HEK293 (cell line): Measurements from ENCODE around the gene OLA1.

Experiments
- CTCF ChIA-PET: fragments of 350-600 bp; formaldehyde crosslinking; extraction: SDS; loops from one replicate; lab custom pipeline; 2021; ENCODE audit warnings: antibody characterized with exemption; lab: Yijun Ruan, JAX
- POLR2A ChIA-PET: fragments of 300-600 bp; formaldehyde crosslinking; extraction: SDS; loops from one replicate; lab custom pipeline; 2020; ENCODE audit warnings: antibody characterized with exemption, inconsistent platforms; lab: Yijun Ruan, JAX
- H3K27ac ChIP-seq: fragments of 200-500 bp; sonication (Bioruptor generic); 2 replicates; pipeline ENCODE4 v1.5.1; 2014; ENCODE audit warnings: low read depth, low read length, control low read depth, inconsistent platforms; ENCODE audit errors: extremely low read depth
- H3K36me3 ChIP-seq, 2 experiments: fragments of 200-500 bp in 1 of 2; sonication (Bioruptor generic) in 1 of 2; 1 replicate in 1 of 2; 2 replicates in 1 of 2; pipeline ENCODE4 v1.5.1; 2014 to 2017; ENCODE audit warnings: inconsistent platforms in 2 of 2, low read length in 2 of 2; ENCODE audit not compliant: control insufficient read depth in 2 of 2, insufficient read depth in 1 of 2
- H3K4me1 ChIP-seq: fragments of 200-500 bp; sonication (Bioruptor generic); 2 replicates; pipeline ENCODE4 v1.5.1; 2014; ENCODE audit warnings: mild to moderate bottlenecking, low read length, inconsistent platforms; ENCODE audit not compliant: control insufficient read depth, insufficient read depth
- H3K4me3 ChIP-seq: 2 replicates; pipeline ENCODE4 v1.5.1; 2011; ENCODE audit warnings: low read depth, mild to moderate bottlenecking, control low read depth, low read length, moderate library complexity
- H3K9me3 ChIP-seq: fragments of 200-500 bp; sonication (Bioruptor generic); 2 replicates; pipeline ENCODE4 v1.5.1; 2014; ENCODE audit warnings: low read depth, low read length, inconsistent platforms; ENCODE audit not compliant: control insufficient read depth, insufficient read depth
- ATF2 ChIP-seq: fragments of 450-650 bp; formaldehyde crosslinking; IDR thresholded peaks from 2 replicates; pipeline ENCODE4 v1.5.1; 2016; ENCODE audit warnings: missing biosample characterization, missing genetic modification characterization, low read depth
- FEZF1 ChIP-seq: fragments of 450-650 bp; formaldehyde crosslinking; IDR thresholded peaks from 2 replicates; pipeline ENCODE4 v1.5.1; 2016; ENCODE audit warnings: missing biosample characterization, missing genetic modification characterization
- GFI1B ChIP-seq: fragments of 450-650 bp; formaldehyde crosslinking; IDR thresholded peaks from 2 replicates; pipeline ENCODE4 v1.5.1; 2016; ENCODE audit warnings: missing biosample characterization, missing genetic modification characterization
- GLI2 ChIP-seq: fragments of 450-650 bp; formaldehyde crosslinking; IDR thresholded peaks from 2 replicates; pipeline ENCODE4; 2017; ENCODE audit warnings: missing biosample characterization, missing genetic modification characterization, low read depth, borderline replicate concordance
- GLIS1 ChIP-seq: fragments of 450-650 bp; formaldehyde crosslinking; IDR thresholded peaks from 2 replicates; pipeline ENCODE4 v1.5.1; 2016; ENCODE audit warnings: missing biosample characterization, missing genetic modification characterization
- PRDM1 ChIP-seq: fragments of 450-650 bp; formaldehyde crosslinking; IDR thresholded peaks from 2 replicates; pipeline ENCODE4; 2016; ENCODE audit warnings: missing biosample characterization, missing genetic modification characterization
- PRDM10 ChIP-seq: fragments of 450-650 bp; formaldehyde crosslinking; IDR thresholded peaks from 2 replicates; pipeline ENCODE4 v1.5.1; 2016; ENCODE audit warnings: missing biosample characterization, missing genetic modification characterization
- RBAK ChIP-seq: fragments of 450-650 bp; formaldehyde crosslinking; IDR thresholded peaks from 2 replicates; pipeline ENCODE4 v1.5.1; 2016; ENCODE audit warnings: missing biosample characterization, missing genetic modification characterization
- TCF7L2 ChIP-seq: IDR thresholded peaks from 2 replicates; pipeline ENCODE4 v1.6.1; 2011; ENCODE audit warnings: low read depth, mild to moderate bottlenecking, inconsistent platforms, low read length, moderate library complexity, borderline replicate concordance
- TRIM28 ChIP-seq: IDR thresholded peaks from 2 replicates; pipeline ENCODE4 v1.6.1; 2011; ENCODE audit warnings: low read length, control low read depth, borderline replicate concordance
- ZBTB20 ChIP-seq: fragments of 450-650 bp; formaldehyde crosslinking; IDR thresholded peaks from 2 replicates; pipeline ENCODE4 v1.5.1; 2016; ENCODE audit warnings: missing biosample characterization, missing genetic modification characterization
- ZBTB8A ChIP-seq: fragments of 450-650 bp; formaldehyde crosslinking; IDR thresholded peaks from 2 replicates; pipeline ENCODE4 v1.5.1; 2016; ENCODE audit warnings: missing biosample characterization, missing genetic modification characterization
- ZFP69B ChIP-seq: fragments of 450-650 bp; formaldehyde crosslinking; IDR thresholded peaks from 2 replicates; pipeline ENCODE4 v1.5.1; 2016; ENCODE audit warnings: missing biosample characterization, missing genetic modification characterization
- ZNF133 ChIP-seq: fragments of 450-650 bp; formaldehyde crosslinking; IDR thresholded peaks from 2 replicates; pipeline ENCODE4 v1.5.1; 2016; ENCODE audit warnings: missing biosample characterization, missing genetic modification characterization
- ZNF174 ChIP-seq: fragments of 450-650 bp; formaldehyde crosslinking; IDR thresholded peaks from 2 replicates; pipeline ENCODE4 v1.5.0; 2017; ENCODE audit warnings: missing biosample characterization, mild to moderate bottlenecking, missing genetic modification characterization
- ZNF202 ChIP-seq: fragments of 450-650 bp; formaldehyde crosslinking; IDR thresholded peaks from 2 replicates; pipeline ENCODE4 v1.5.1; 2016; ENCODE audit warnings: missing biosample characterization, missing genetic modification characterization, borderline replicate concordance
- ZNF239 ChIP-seq: fragments of 450-650 bp; formaldehyde crosslinking; IDR thresholded peaks from 2 replicates; pipeline ENCODE4 v1.5.1; 2016; ENCODE audit warnings: missing biosample characterization, missing genetic modification characterization
- ZNF266 ChIP-seq: fragments of 450-650 bp; formaldehyde crosslinking; IDR thresholded peaks from 2 replicates; pipeline ENCODE4 v1.5.1; 2016; ENCODE audit warnings: missing biosample characterization, missing genetic modification characterization, low read depth
- ZNF341 ChIP-seq: fragments of 450-650 bp; formaldehyde crosslinking; IDR thresholded peaks from 2 replicates; pipeline ENCODE4; 2016; ENCODE audit warnings: low read depth, missing biosample characterization, missing genetic modification characterization
- ZNF350 ChIP-seq: fragments of 450-650 bp; formaldehyde crosslinking; IDR thresholded peaks from 2 replicates; pipeline ENCODE4 v1.5.0; 2017; ENCODE audit warnings: missing biosample characterization, mild to moderate bottlenecking, missing genetic modification characterization
- ZNF391 ChIP-seq: fragments of 450-650 bp; formaldehyde crosslinking; IDR thresholded peaks from 2 replicates; pipeline ENCODE4 v1.5.1; 2016; ENCODE audit warnings: low read depth, missing biosample characterization, missing genetic modification characterization, borderline replicate concordance
- ZNF596 ChIP-seq: fragments of 450-650 bp; IDR thresholded peaks from 2 replicates; pipeline ENCODE4 v1.5.0; 2018; ENCODE audit warnings: missing biosample characterization, mild to moderate bottlenecking, missing genetic modification characterization, moderate library complexity
- ZNF621 ChIP-seq: fragments of 450-650 bp; formaldehyde crosslinking; IDR thresholded peaks from 2 replicates; pipeline ENCODE4 v1.5.1; 2017; ENCODE audit warnings: missing biosample characterization, missing genetic modification characterization
- ZNF664 ChIP-seq: fragments of 450-650 bp; formaldehyde crosslinking; IDR thresholded peaks from 2 replicates; pipeline ENCODE4 v1.5.1; 2016; ENCODE audit warnings: missing biosample characterization, missing genetic modification characterization
- ZNF791 ChIP-seq: fragments of 450-650 bp; formaldehyde crosslinking; IDR thresholded peaks from 2 replicates; pipeline ENCODE4 v1.5.1; 2016; ENCODE audit warnings: missing biosample characterization, missing genetic modification characterization
- TF ChIP-seq, protein P1 (sequence below): fragments of 450-650 bp; formaldehyde crosslinking; IDR thresholded peaks from 2 replicates; pipeline ENCODE4 v1.5.1; 2016; ENCODE audit warnings: missing biosample characterization, missing genetic modification characterization
- TF ChIP-seq, protein P2 (sequence below): fragments of 450-650 bp; formaldehyde crosslinking; IDR thresholded peaks from 2 replicates; pipeline ENCODE4 v1.5.1; 2016; ENCODE audit warnings: missing biosample characterization, missing genetic modification characterization, borderline replicate concordance

OLA1 gene

DNA sequence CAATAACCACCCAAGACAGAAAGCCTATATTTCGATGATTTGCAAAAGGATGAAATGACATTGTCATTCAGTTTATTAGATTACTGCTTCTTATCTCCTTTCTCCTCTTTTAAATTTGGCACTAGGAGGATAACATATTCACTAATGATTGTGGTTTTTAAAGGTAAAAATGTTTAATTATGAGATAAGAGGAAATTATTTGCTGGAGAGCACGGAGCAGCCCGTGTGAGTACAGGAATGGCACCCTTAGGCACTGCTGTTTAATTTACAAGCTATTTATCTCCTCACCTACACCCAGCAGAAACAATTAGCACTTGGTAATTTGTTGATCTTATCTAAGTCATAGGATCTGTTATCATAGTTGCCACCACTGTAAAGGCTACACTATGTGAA lies 195.8 kb downstream of the OLA1 start:
- POLR2A ChIA-PET = no interaction called here
- Histone ChIP-seq H3K9me3 (no peaks in the 10 kb centered on the region), H3K36me3 (no peaks in the 10 kb centered on the region), H3K27ac (no peak overlapping the region), H3K4me3 (no peak overlapping the region), H3K4me1 (no peaks in the 10 kb centered on the region)
- CTCF ChIA-PET = interaction anchor here (0.7 to 2.0 kb wide), 4 partner anchors 9 to 404 kb away, joined by 3 to 8 read pairs (median 6); no protein-coding TSS in a partner anchor
- no peak for TF ChIP-seq ATF2
- TF ChIP-seq FEZF1 (tag by site-specific recombination) = peak; percentile 45; the same call in 1 of the 2 replicates
- peak; percentile 68 for TF ChIP-seq ZNF664

DNA sequence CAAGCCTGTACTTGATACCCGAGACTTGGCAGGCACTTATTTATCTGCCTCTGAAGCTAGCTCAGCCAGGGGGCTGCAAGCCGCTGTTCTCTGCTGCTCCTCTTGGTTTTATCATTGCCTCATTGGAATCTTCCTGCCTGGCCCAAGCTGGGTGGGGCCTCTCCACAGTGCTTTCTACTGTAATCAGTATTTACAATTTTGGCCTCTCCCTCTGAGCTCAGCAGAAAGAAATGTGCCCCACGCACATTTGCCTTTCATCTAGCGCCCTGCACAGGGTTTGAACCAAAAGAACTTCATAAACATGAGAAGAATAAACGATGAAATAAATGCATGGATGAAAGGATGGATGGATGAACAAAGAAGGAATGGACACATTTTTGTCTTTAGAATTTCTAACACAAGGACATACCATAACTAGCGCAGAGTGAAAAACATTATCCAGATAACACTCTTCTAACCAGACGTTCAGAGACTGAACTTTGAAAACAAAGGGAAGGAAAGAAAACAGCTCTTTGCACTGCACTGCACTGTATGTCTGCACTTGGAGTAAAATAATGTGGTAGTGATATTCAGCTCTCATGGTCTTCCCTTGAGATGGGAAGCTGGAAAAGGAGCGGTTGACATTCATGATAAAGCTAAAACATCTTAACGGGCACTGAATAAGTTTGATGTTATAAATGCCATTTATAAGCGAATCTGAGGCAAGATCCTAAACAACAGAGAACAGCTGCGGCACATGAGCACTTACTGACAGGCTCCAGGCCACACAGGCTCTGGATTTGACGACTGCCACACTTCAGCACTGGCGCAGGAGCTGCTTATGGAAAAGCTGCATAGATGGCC lies 196.4 kb downstream of the OLA1 start:
- ChIA-PET POLR2A (interaction anchor here (0.6 to 1.0 kb wide), 2 partner anchors 67 to 197 kb away, joined by 3 read pairs; partner anchors contain the start of gene OLA1), CTCF (interaction anchor here (0.7 to 2.0 kb wide), 4 partner anchors 8 to 87 kb away, joined by 3 to 8 read pairs (median 6); no protein-coding TSS in a partner anchor)
- Histone ChIP-seq H3K4me1 (no peaks in the 10 kb centered on the region), H3K4me3 (no peak overlapping the region), H3K27ac (no peak overlapping the region), H3K9me3 (no peaks in the 10 kb centered on the region), H3K36me3 (no peaks in the 10 kb centered on the region)
- TF ChIP-seq PRDM10 (tag by site-specific recombination) (peak; percentile 90), ZFP69B (tag by site-specific recombination) (0 out of 2 replicates have a peak, but pooled peaks have one; percentile 40), ZNF174 (tag by site-specific recombination) (no peak), FEZF1 (tag by site-specific recombination) (no peak), RBAK (no peak), PRDM1 (tag by site-specific recombination) (no peak), TRIM28 (peak; percentile 12; the same call in 1 of the 2 replicates), ZNF391 (tag by site-specific recombination) (no peak), ZNF266 (tag by site-specific recombination) (no peak), ZBTB8A (no peak), GLI2 (tag by site-specific recombination) (no peak), ZNF202 (tag by site-specific recombination) (no peak), ZBTB20 (tag by site-specific recombination) (peak; percentile 44; the same call in 1 of the 2 replicates), ZNF133 (no peak), TCF7L2 (peak; percentile 79; the same call in 1 of the 2 replicates), ZNF621 (tag by site-specific recombination) (no peak), ZNF596 (tag by site-specific recombination) (no peak), GLIS1 (peak; percentile 87), ZNF341 (tag by site-specific recombination) (peak; percentile 55; the same call in 1 of the 2 replicates), ZNF791 (tag by site-specific recombination) (no peak), GFI1B (tag by site-specific recombination) (no peak), ZNF239 (tag by site-specific recombination) (no peak), ZNF350 (no peak)
- TF ChIP-seq, protein P1, sequence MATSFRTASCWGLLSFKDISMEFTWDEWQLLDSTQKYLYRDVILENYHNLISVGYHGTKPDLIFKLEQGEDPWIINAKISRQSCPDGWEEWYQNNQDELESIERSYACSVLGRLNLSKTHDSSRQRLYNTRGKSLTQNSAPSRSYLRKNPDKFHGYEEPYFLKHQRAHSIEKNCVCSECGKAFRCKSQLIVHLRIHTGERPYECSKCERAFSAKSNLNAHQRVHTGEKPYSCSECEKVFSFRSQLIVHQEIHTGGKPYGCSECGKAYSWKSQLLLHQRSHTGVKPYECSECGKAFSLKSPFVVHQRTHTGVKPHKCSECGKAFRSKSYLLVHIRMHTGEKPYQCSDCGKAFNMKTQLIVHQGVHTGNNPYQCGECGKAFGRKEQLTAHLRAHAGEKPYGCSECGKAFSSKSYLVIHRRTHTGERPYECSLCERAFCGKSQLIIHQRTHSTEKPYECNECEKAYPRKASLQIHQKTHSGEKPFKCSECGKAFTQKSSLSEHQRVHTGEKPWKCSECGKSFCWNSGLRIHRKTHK (tag by site-specific recombination) = no peak
- TF ChIP-seq, protein P2, sequence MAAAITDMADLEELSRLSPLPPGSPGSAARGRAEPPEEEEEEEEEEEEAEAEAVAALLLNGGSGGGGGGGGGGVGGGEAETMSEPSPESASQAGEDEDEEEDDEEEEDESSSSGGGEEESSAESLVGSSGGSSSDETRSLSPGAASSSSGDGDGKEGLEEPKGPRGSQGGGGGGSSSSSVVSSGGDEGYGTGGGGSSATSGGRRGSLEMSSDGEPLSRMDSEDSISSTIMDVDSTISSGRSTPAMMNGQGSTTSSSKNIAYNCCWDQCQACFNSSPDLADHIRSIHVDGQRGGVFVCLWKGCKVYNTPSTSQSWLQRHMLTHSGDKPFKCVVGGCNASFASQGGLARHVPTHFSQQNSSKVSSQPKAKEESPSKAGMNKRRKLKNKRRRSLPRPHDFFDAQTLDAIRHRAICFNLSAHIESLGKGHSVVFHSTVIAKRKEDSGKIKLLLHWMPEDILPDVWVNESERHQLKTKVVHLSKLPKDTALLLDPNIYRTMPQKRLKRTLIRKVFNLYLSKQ (tag by site-specific recombination) = no peak
